ENCODE measurements around the gene NEK7.
"Not testable (repeated sequence)": the region's sequence is repeated elsewhere in the genome, so short reads cannot be mapped to it uniquely, and the experiment has no call there.

The NEK7 gene

DNA sequence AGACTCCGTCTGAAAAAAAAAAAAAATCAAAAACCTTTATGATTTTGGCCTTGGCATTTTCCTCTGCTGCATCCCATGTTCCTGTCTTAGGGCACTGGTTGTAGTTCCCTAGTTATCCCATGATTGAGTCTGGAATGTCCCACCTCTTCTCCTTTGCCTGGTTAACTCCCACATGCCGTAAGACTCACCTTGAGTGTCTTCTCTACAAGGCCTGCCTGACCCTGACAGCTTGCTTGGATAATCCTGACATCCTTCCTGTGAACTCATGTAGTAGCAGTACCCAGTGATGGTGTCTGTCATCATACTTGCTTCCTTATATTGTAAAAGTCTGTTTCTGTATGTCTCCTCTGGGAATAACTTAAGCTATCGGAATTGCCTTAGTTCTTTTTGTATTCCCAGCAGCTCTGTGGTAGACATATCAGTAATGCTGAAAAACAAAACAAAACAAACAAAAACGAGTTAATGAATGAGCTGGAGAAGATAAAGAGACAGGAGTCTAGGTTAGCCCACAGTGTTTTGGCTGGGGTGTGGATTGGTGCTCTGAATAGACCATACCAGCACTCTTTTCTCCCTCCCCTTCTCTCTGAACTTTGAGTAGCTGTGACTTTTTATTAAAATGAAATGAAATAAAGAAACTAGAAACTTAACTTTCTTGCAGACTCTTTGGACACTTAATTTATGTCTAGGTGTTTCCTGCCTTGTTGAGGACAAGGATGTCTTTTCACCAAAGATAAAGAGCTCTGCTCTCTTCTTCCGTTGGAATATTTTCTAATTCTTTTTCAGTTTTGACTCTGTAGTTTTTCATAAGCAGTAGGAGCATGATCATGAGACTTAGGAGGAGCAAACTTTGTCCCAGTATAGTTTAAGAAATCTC is 15.1 kb downstream of the NEK7 start:
- no peak for DNase-seq (ENCODE audit: low read depth in 4 of 4, low spot score in 1 of 4)

DNA sequence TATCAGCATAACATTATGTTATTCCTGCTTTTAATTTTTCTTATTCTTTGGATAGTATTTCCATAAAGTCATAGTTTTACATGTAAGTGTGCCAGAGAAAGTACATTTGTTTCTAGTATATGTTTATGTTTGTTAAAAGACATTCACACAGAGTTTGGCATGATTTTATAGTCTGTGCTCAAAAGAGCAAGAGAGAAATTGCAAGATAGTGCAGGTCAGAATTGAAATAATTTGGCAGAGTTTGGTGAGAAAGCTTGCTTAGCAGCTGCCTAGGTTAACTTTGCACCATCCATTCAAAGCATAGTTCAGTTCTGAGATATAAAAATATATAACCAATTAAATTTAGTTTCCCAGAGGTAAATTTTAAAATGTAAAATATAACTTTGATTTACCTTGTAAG is 17.0 kb downstream of the NEK7 start:
- no peak for DNase-seq (ENCODE audit: low read depth in 4 of 4, low spot score in 1 of 4)

DNA sequence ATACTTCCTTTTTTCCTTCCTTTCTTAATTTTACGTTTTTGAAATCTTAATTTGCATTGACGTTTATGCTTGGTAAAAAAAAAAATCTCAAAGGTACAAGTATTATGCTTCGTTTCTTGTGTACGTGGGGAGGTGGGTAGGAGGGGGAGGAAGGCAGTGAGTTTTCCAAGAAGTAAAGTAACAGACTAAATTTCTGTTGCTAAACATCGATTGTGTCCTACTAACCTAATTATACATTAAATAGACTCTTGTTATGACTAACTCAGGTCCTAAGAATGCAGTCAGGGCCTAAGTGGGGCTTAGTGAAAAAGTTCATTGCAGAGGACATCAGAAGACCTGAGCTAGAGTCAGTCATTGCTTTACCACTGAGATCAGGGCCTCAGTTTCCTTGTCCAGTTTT is 17.5 kb downstream of the NEK7 start:
- DNase-seq (ENCODE audit: low read depth in 4 of 4, low spot score in 1 of 4) = no peak

DNA sequence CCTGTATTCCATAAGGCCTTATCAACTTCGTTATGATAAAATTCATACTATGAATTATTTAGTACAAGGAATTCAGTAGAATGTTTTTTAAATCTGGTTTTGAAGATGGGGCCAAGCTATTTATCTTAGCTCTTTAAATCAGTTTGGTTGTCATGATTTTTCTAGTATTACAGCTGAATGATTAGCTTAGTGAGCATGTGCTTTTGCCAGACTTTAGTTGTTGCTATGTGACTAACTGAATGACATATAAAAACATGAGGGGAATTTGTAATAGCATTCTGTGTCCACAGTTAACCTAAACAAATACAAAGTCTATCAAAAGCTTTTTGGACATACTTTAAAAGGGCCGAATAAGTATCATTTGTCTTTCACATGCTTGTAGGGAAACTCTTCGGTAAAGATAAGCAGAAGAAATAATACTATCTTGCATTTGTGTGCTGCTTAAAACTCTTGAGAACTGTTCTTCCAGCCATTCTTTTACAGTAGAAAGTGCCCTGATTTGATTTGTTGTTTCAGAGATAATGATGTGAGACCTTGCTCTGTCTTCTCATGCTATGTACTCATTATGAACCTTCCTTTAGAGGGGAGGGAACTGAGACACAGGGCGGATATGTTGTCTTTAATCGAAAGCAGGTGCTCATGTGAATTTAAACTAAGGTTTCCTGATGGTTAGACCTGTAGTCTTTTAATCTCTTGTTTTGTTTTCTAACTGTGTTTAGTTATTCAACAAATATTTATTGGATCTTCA is 18.8 kb downstream of the NEK7 start:
- DNase-seq (ENCODE audit: low read depth in 4 of 4, low spot score in 1 of 4) = no peak

DNA sequence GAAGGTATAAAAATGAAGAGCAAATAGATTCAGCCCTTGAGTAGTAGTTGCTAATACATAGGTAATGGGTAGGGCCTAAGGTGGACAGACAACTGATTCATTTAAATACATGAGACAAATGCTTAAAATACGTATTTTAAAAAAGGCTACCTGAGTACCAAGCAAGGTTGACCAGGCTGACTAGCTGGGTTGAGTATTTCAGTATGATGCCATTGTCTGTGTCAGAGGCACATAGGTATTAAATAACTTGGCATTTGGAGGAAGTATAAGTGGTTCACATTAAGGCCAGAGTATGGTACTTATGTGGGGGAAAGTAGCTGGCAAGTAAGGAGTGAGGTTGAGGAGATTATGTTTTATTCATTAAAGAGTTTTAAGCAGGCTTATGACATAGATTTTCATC is 19.4 kb downstream of the NEK7 start:
- DNase-seq (ENCODE audit: low read depth in 4 of 4, low spot score in 1 of 4) = no peak

DNA sequence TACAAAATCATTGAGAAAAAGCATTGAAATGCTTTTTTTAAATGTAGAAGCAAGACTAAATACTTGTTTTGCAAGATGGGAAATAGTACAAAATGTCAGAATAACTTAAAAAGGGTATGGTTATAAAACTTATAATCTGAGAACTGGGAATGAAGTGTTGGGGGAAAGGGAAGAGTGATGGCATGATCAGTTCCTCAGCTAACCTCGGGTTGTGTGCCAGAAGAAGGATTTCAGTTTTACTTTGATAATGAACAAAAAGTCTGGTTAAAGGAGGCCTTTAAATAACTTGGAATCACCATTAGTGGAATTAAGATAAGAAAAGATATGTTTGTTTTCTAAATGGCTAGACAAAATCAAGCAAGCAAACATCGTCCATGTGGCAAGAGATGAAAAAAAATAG is 20.7 kb downstream of the NEK7 start:
- no peak for DNase-seq (ENCODE audit: low read depth in 4 of 4, low spot score in 1 of 4)

DNA sequence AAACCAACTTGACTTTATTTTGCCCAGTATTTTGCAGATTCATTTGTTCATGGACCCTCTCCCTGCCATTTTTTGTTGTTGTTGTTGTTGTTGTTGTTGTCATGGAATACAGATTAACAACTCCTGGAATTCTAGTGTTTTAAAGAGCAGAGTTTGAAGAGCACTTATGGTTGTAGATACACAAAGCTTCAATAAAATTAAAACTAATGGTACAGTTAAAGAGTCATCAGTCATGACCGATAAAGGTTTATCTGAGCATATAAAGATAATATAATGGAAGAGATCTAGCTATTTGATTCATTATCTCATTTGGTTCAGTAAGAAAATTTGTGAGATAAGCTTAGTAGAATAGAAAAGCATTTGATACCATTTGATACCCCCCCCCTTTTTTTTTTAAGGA is 21.8 kb downstream of the NEK7 start:
- no peak for DNase-seq (ENCODE audit: low read depth in 4 of 4, low spot score in 1 of 4)

DNA sequence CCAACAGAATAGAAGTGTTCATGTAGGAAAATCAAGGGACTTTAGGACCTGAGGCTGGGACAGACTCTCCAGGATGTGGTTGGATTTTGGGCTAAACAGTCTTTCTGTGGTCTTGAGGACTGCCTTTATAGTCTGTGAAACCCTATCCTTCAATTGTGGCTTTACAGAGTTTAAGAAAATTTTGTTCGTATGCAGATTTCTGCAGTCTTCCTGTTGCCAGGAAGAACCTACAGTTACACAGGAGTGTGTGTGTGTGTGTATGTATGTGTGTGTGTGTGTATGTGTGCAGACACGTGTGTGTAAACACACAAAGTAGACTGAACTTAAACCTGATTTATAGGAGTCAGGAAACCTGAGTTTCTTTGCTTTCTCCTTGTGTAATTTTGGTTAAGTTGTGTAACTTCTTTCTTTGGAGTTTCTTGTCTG is 22.8 kb downstream of the NEK7 start:
- no peak for DNase-seq (ENCODE audit: low read depth in 4 of 4, low spot score in 1 of 4)

DNA sequence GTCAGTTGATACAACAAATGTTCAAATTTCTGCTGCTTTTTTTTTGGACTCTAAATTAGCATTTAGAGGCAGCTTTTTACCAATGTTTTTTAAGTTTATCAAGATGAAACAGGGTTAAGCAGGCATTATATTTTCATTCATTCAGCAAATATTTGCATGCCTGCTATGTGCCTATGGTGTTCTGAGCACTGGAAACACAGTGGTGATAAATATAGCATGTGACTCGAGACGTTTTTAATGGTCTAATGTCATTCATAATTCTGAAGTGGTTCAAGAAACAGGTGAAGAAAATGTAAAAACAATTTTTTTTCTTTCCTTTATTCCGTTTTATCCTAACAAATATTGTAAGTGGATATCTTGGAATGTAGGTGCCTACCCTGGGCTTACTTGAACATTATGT is 26.8 kb downstream of the NEK7 start:
- DNase-seq (ENCODE audit: low read depth in 4 of 4, low spot score in 1 of 4) = no peak

DNA sequence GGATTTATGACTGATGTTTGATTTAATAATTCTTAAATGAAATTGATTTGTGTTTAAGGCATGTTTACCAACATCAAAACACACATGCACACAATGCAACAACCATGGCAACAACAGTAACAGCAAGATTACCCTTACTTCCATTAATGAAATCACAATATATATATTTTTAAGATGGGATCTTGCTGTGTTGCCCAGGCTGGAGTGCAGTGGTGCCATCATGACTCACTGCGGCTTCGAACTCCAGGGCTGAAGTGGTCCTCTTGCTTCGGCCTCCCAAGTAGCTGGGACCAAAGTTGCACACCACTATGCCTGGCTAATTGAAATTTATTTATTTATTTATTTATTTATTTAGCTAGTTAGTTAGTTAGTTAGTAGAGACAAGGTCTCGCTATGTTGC is 27.7 kb downstream of the NEK7 start:
- no peak for DNase-seq (ENCODE audit: low read depth in 4 of 4, low spot score in 1 of 4)

DNA sequence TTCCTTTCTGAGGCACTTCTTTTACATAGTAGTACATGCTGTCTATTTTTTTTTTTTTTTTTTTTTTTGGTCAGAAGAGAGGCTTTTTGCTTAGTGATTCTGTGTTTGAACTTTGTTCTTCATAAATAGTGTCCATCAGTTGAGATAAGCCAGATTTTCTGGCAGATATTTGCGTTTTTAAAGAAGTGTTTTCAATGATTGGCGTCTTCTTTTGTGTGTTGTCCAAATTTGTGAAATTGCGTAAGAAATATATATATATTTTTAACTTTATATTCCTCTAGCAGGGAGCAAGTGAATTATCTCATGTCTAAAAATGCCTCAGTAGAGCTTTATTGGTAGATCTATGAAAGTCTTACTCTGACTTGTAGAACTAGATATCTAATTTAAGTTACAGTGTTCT is 28.3 kb downstream of the NEK7 start:
- DNase-seq (ENCODE audit: low read depth in 4 of 4, low spot score in 1 of 4) = no peak

DNA sequence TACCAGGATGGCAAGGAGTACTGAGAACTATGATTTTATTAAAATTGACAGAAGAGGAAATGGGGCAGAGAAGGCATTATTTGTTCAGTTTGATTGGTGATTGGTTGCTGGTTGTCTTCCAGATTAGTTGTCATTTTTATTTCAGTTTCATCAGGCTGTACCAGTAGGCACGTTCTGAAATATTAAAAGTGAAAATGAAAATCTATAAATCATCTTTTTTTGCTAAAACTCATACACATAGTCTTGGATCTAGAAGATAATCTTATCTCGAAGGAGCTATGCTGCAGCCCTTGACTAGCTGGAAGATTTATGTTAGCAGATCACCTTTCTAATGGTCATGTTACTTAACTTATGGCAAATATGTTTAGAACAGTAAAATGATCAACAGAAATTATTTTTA is 29.0 kb downstream of the NEK7 start:
- no peak for DNase-seq (ENCODE audit: low read depth in 4 of 4, low spot score in 1 of 4)

DNA sequence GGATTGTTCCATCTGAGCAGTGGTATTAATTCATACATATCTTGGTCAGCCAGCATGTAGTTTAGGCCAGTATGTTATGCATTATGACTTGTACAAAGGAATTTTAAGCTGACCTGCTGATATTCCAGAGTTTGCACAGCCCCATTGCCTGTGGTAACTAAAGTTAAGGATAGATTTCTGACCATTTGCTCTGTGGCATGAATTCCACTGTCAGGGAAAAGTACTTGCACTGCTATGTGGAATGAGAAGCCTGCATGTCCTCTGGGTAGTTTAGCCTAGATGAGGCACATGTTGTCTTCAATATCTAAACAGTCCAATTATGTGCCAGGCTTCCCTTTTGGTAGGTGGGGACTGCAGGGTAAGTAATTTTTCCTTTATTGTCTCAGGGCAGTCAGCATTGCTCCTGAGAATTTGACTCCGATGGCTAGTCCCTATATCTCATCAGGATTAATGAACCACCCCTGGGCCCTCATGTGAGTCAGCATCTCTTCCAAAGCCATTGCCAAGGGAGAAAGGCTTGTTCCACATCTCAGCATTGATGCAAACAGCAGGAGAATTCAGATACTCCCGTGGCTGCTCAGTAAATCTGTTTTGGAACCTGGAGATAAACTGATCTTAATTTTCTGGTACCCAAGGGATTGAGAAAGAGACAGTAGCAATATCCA is 30.2 kb downstream of the NEK7 start:
- no peak for DNase-seq (ENCODE audit: low read depth in 4 of 4, low spot score in 1 of 4)

DNA sequence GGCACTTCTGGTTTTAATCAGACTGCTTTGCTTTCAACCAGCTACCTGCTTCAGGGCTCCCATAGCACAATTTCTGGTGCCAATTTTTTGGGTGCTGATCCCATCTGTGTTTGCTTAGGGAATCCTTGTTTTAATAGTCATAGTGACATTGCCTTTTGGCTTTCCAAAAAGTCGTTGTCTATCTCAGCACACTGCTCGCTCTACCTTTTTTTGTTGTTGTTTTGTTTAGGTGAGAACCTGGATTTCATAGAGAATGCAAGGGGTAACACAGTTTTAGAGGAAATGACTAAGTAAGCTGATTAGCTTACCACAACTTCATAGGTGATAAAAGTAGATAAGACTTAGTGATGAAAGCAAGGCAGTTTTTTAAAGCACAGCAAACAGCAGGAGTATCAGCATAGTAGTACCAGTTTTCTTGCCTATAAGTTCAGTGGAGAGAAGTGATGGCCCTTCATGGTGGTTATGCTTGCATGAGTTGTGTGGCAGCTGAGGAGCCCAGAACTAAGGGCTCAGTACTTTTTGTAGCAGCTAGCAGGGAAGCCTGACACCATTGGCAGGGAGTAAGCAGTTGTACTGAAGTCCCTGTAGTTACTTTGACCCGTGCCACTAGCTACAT is 31.3 kb downstream of the NEK7 start:
- no peak for DNase-seq (ENCODE audit: low read depth in 4 of 4, low spot score in 1 of 4)

DNA sequence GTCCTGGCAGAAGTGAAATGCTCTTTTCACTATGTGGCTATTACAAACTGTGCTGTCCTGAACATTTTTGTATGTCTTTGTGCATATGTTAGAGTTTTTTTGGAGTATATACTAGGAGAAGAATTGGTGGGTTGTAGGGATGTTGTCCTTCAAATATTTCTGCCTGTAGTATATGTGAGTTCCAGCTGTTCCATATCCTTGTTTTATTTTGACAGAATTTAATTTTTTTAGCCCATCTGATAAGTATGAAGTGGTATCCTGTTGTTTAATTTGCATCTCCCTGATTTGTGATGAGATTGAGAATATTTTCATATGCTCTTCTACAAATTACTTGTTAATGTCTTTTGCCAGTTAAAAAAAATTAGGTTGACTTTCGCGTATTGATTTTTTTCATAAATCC is 34.3 kb downstream of the NEK7 start:
- DNase-seq (ENCODE audit: low read depth in 4 of 4, low spot score in 1 of 4) = no peak

DNA sequence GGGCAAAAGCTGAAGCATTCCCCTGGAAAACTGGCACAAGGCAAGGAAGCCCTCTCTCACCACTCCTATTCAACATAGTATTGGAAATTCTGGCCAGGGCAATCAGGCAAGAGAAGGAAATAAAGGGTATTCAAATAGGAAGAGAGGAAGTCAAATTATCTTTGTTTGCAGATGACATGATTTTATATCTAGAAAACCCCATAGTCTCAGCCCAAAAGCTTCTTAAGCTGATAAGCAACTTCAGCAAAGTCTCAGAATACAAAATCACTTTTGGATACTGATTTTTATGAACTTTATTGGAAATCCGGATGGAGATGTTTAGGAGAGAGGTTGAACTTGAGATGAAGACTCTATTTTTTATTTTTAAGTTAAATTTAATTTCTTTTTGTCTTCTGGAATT is 37.1 kb downstream of the NEK7 start:
- DNase-seq (ENCODE audit: low read depth in 4 of 4, low spot score in 1 of 4) = not testable (repeated sequence)

DNA sequence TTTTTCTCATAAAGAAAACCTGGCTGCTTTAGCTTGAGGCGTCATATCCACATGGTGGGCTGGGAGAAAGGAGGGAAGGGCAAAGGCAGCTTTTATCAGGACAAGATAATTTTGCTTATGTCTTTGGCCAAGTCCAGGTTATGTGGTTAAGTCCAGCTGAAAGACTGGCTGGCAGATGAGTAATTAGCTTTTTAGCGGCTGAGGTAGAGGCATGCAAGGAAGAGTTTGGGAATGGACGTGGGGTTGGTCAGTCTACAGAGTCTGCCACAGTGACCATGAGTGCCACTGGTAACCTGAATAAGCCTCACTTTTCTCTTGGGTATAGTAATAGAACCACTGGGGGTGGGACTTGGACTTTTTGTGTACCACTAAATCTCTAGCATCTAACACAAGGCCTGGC is 39.8 kb downstream of the NEK7 start:
- no peak for DNase-seq (ENCODE audit: low read depth in 4 of 4, low spot score in 1 of 4)

DNA sequence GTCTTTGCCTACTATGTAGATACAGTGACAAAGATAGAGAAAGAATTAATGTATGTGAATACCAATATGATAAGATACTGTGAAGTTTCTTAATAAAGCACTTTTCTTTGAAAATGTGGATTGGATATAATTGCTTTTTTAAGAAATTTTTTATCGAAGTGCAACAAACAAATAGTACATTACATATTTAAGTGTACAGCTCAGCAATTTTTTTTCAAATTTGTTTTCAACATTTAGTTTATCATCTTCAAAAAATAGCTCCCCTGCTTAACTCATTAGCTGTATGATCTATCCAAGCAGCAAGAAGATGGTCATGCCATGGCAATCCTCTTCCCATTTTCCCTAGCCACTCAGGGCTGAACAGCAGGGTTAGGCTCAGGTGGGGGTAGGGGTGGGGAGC is 40.5 kb downstream of the NEK7 start:
- no peak for DNase-seq (ENCODE audit: low read depth in 4 of 4, low spot score in 1 of 4)

DNA sequence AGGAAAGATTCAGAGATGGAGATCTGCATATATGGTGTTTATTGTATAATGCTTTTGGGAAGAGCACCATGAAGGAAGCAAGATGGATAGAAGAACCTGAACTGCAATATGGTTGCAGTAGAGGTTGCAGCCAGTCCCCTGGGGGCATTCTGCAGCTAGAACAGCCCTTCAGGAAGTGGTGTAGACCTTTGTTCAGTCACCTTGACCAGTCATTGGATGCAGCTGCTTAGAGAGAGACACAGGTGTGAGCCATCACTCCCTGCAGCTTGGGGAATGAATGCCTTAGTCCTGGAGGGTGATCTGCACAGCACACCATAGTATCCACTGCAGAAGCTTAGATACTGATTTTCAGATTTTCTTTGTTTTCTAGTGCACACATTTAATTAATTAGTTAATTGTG is 42.3 kb downstream of the NEK7 start:
- DNase-seq (ENCODE audit: low read depth in 4 of 4, low spot score in 1 of 4) = no peak

DNA sequence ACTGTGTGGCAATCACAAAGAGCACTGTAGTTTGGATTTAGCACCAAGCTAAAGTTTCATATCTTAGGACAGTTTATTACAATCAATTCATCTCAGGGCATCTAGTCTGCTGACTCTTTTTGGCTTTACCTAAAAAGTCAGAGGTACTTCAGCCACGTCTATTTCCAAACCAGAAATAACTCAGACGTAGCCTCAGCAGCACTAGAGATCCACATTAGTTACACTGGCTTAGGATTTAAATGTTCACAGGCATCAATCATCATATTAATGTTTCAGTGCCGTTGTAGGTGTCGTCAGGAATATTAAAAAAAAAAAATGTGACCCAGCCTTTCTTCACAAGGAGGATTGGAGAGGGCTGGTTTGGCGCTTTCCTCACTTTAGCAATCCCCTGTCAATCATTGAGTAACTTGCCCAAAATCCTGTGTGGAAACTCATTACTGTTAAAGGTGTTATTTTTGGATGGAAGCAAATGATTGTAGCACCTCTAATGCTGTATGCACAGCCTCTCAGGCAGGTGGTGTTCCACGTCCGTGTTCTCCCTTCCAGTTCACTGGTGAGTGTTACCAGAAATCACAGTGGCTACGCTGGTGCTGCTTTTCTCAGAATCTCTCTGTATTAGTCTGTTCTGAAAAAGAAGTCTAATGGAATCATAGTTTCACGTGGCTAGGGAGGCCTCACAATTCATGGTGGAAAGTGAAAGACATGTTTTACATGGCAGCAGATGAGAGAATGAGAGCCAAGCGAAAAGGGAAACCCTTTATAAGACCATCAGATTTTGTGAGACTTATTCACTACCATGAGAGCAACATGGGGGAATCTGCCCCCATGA is 45.4 kb downstream of the NEK7 start:
- DNase-seq (ENCODE audit: low read depth in 4 of 4, low spot score in 1 of 4) = peak in 1 of 4 experiments; percentile 30

DNA sequence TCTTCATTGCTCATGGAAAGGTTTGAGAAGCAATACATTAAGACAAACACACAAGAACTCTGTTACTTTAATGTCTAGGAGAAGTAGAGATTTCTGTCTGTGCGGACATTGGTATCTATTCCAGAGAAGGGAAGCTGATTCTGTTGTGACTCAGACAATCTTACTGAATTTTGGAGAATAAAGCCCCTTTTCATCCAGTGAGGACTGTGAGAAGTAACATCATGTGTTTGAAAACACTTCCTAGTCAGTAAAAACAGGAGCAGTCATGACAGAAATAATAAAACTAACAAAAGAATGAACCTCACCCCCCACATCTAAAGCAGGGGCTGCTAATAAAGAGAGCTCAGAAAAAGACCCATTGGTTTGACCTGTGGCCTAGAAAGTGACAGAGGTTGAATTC is 46.6 kb downstream of the NEK7 start:
- no peak for DNase-seq (ENCODE audit: low read depth in 4 of 4, low spot score in 1 of 4)
